ENCODE measurements around the gene PSD4. TPM values are rescaled to one million over a fixed set of nuclear protein-coding genes. Genes with fewer than 3 reads are reported as not detected.

Gene PSD4
- total and polyA plus RNA-seq, 2 of the 8 experiments (the other 6 are each of a cell fraction or from before 2014, with no cell fraction given): 0.53 to 1.2 TPM

- Histone ChIP-seq H3K4me3 (ENCODE audit: extremely low read depth in 1 of 4, insufficient read depth in 2 of 4, low read depth in 3 of 4, low read length in 4 of 4) (no peak overlapping the region), H3K14ac (ENCODE audit: insufficient read length) (no peak overlapping the region), H2BK12ac (ENCODE audit: low read depth, low read length) (no peak overlapping the region), H3K4me1 (replicated peaks in 1 of 4; ENCODE audit: control insufficient read depth in 3 of 4, insufficient read depth in 4 of 4, low read length in 3 of 4) (no peaks in the 10 kb centered on the region), H3K23ac (ENCODE audit: insufficient read length) (no peak overlapping the region), H2BK120ac (replicated peaks; ENCODE audit: low read depth, low read length) (no peak overlapping the region), H3K23me2 (ENCODE audit: low read depth, low read length) (no peaks in the 10 kb centered on the region), H3K36me3 (ENCODE audit: control insufficient read depth in 2 of 4, insufficient read depth in 4 of 4, low read length in 3 of 4) (no peaks in the 10 kb centered on the region), H2AK5ac (ENCODE audit: low read depth, low read length) (no peak overlapping the region), H4K5ac (ENCODE audit: insufficient read length, low read depth, low read length) (no peak overlapping the region), H3K4me2 (ENCODE audit: insufficient read depth in 1 of 2, low read depth in 2 of 2, low read length in 2 of 2) (no peak overlapping the region), H2BK5ac (ENCODE audit: low read depth, low read length) (no peak overlapping the region), H3K56ac (replicated peaks; ENCODE audit: insufficient read length, low read depth, low read length) (no peak overlapping the region), H3K9ac (replicated peaks in 1 of 4; ENCODE audit: extremely low read depth in 1 of 4, low read depth in 3 of 4, low read length in 3 of 4) (no peak overlapping the region), H4K8ac (ENCODE audit: extremely low read depth, insufficient read depth, low read length) (no peak overlapping the region), H3K4ac (replicated peaks; ENCODE audit: insufficient read length, low read depth, low read length) (no peak overlapping the region), H2BK15ac (ENCODE audit: low read length) (no peak overlapping the region), H4K91ac (replicated peaks; ENCODE audit: insufficient read length, low read length) (no peak overlapping the region), H3K27ac (ENCODE audit: low read depth, low read length) (no peak overlapping the region), H4K20me1 (replicated peaks in 1 of 2; ENCODE audit: control insufficient read depth in 1 of 2, insufficient read depth in 2 of 2, low read length in 2 of 2) (no peaks in the 10 kb centered on the region), H2AFZ (ENCODE audit: low read length) (no peak overlapping the region; the same call in 1 of the 2 replicates), H2BK20ac (ENCODE audit: low read length) (no peak overlapping the region), H3K9me3 (ENCODE audit: insufficient read depth in 2 of 2, low read depth in 1 of 2, low read length in 1 of 2) (peaks cover 0 to 5% of the 10 kb centered on the region in 2 experiments; a peak in 1 of 4 replicates), H3K27me3 (replicated peaks in 1 of 4; ENCODE audit: control insufficient read depth in 3 of 4, extremely low read depth in 1 of 4, insufficient read depth in 3 of 4, low read length in 3 of 4) (no peaks in the 10 kb centered on the region), H3K18ac (ENCODE audit: extremely low read depth, low read length) (no peak overlapping the region), H3K79me1 (ENCODE audit: low read depth, low read length) (no peaks in the 10 kb centered on the region), H3K79me2 (ENCODE audit: control insufficient read depth in 1 of 2, insufficient read depth in 2 of 2, low read length in 2 of 2) (no peaks in the 10 kb centered on the region)
- POLR2A ChIA-PET (ENCODE audit: partially characterized antibody): no interaction called here
- FAIRE-seq: no peak
- 79% methylated on average over 8 of the region's 9 CpGs; no CpG with 5 or more reads in 1 of the 2 experiments for WGBS, 2 experiments (ENCODE audit: extremely low coverage in 1 of 2, insufficient coverage in 1 of 2, insufficient read length in 1 of 2, insufficient replicate concordance in 2 of 2, low coverage in 1 of 2, low lambda C conversion rate in 2 of 2, missing lambda C conversion rate in 1 of 2)
- DNase-seq (ENCODE audit: low read depth in 1 of 2, low spot score in 2 of 2): no peak
- CTCF ChIA-PET (ENCODE audit: partially characterized antibody): interaction anchor here (0.7 to 5.5 kb wide), 12 partner anchors 8 to 110 kb away, joined by 3 to 37 read pairs (median 4); no protein-coding TSS in a partner anchor
- TF ChIP-seq CHD2 (IDR thresholded peaks at IDR 0.05; ENCODE audit: low read length) (no peak), CHD1 (IDR thresholded peaks at IDR 0.05; ENCODE audit: low read depth, low read length) (no peak), SP1 (IDR thresholded peaks at IDR 0.05; ENCODE audit: low read depth, low read length) (no peak), JUN (IDR thresholded peaks at IDR 0.05; ENCODE audit: low read depth, low read length) (no peak), NRF1 (IDR thresholded peaks at IDR 0.05; ENCODE audit: low read depth, low read length) (no peak), RXRA (IDR thresholded peaks at IDR 0.05; ENCODE audit: insufficient read depth, low read depth, low read length) (no peak), CBX8 (IDR thresholded peaks at IDR 0.05; ENCODE audit: borderline replicate concordance, low read depth, low read length) (no peak), CREB1 (IDR thresholded peaks at IDR 0.05) (no peak), KDM4A (IDR thresholded peaks at IDR 0.05; ENCODE audit: low read depth, low read length, severe bottlenecking) (no peak), POLR2A (IDR thresholded peaks at IDR 0.05; ENCODE audit: control extremely low read depth in 1 of 2, low read depth in 2 of 2, low read length in 2 of 2) (no peak), MAX (IDR thresholded peaks at IDR 0.05) (no peak), POLR2AphosphoS5 (IDR thresholded peaks at IDR 0.05; ENCODE audit: low read depth, low read length) (no peak), SUZ12 (IDR thresholded peaks at IDR 0.05; ENCODE audit: low read length) (no peak), TCF12 (IDR thresholded peaks at IDR 0.05; ENCODE audit: low read depth, low read length) (no peak)
Measured at GRCh38 chr2:113238871-113239839, 65.4 kb downstream of the PSD4 start.
